Fibroblast of mammary gland (primary cell): ENCODE measurements around the gene TAGAP.
"Not testable (repeated sequence)": the region's sequence is repeated elsewhere in the genome, so short reads cannot be mapped to it uniquely, and the experiment has no call there.

Source experiments
- DNase-seq: peaks from one replicate; pipeline ENCODE4 v3.0.0-alpha.2; 2010; ENCODE audit warnings: low read depth
- H3K4me3 ChIP-seq: 2 replicates; pipeline ENCODE4 v1.5.1; 2011; ENCODE audit warnings: low read depth, mild to moderate bottlenecking, low read length, moderate library complexity; ENCODE audit not compliant: control insufficient read depth
- TF ChIP-seq, protein P1 (sequence below): conservative IDR thresholded peaks from 2 replicates; pipeline ENCODE4 v1.5.1; 2011; ENCODE audit warnings: low read depth, low read length, inconsistent platforms; ENCODE audit not compliant: control insufficient read depth, insufficient read depth

The TAGAP gene

DNA sequence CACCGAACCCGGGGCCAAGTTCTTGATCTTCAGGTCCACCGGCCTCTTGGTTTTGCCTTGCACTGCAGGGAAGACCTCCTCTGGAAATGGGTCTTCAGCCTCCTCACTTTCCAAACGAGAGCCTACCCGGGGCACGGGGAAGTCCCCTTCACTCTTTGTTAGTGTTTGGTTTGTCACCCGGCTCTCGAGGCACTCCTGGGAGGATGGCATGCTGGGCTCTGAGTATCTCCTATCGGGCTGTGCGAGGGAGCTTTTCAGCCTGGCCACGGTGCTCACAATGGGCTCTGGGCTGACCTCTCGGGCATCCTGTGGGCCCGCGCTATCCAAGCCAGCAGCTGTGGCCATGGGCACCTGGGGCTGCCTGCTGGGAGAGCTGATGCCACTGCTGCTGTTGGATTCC lies 8.1 kb downstream of the TAGAP start:
- no peak overlapping the region for H3K4me3 ChIP-seq
- TF ChIP-seq, protein P1, sequence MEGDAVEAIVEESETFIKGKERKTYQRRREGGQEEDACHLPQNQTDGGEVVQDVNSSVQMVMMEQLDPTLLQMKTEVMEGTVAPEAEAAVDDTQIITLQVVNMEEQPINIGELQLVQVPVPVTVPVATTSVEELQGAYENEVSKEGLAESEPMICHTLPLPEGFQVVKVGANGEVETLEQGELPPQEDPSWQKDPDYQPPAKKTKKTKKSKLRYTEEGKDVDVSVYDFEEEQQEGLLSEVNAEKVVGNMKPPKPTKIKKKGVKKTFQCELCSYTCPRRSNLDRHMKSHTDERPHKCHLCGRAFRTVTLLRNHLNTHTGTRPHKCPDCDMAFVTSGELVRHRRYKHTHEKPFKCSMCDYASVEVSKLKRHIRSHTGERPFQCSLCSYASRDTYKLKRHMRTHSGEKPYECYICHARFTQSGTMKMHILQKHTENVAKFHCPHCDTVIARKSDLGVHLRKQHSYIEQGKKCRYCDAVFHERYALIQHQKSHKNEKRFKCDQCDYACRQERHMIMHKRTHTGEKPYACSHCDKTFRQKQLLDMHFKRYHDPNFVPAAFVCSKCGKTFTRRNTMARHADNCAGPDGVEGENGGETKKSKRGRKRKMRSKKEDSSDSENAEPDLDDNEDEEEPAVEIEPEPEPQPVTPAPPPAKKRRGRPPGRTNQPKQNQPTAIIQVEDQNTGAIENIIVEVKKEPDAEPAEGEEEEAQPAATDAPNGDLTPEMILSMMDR = no peak
- no peak for DNase-seq

DNA sequence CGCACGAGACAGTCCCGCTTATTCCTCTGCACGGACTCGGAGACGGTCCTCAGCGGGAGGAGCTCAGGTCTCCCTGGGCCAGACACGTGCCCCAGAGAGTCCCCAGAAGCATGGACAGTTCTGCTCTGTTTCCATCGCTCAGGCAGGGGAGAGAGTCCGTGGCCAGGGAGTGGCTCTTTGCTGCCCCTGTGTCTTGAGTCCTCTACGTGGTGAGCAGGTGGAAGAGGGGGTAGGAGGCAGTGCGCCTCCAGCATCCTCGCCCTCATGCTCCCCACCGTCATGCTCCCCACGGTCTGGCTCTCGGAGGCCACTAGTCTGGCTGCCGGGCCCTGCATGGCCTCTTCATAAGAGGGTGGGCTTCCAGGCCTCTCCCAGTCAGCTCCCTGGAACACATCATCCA lies 8.9 kb downstream of the TAGAP start:
- no peak for DNase-seq

DNA sequence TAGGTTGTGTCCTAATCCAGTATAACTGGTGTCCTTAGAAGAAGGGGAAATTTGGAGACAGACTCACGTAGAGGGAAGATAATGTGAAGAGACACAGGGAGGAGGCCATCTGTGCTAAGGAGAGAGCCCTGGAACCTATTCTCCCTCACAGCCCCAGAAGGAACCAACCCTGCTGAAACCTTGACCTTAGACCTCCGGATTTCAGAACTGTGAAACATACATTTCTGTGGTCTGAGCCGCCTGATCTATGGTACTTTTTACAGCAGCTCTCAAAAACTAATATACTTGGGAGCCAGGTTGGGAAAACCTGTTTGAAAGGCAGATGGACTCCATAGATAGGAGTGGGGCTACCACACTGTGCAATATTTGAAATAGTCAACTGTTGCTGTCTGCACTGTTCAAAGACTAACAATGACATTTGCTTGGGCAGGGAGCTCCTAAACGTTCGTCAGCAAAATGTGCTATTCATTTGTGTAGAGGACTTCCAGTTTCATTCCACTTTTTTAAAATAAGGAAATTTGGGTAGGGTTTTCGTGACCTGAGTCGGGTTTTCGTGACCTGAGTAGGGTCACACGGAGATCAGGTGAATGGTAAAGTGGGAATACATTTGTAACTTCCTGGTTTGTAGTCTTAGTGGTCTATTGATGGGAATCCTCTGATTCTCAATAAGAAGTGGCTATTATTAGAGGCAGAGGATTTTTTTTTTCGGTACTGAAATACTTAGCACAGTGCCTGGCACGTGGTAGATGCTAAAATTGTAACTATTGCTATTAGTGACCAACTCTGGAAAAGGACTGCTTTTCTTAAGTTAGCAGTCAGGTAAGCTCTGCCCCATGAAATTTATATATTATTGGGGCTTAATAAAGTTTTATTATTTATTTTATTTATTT lies 11.4 kb downstream of the TAGAP start:
- H3K4me3 ChIP-seq = no peak overlapping the region
- TF ChIP-seq, protein P1 = no peak
- DNase-seq = no peak

More for the DNA sequence above, 8.9 kb downstream of the TAGAP start:
- no peak overlapping the region for H3K4me3 ChIP-seq
- TF ChIP-seq, protein P1 = no peak

DNA sequence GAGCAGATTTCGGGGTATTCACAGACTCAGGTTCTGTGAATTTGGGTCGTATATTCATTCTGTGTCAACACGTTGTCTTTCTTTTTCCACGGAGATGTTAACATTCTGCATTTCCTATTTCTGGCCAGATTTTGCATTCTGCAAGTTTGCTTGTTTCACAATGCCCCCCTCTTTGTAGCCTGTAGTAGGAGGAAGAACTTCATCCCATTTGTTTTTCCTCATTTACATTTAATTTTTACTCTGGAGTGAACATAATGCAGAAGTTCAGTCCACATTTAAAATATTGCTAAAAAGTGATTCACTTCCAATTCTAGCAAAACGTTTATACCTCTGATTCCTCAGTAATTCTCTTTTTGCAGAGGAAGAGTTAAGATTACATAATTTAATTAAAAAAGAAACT lies 12.9 kb downstream of the TAGAP start:
- DNase-seq = no peak
- H3K4me3 ChIP-seq = no peak overlapping the region
- TF ChIP-seq, protein P1 = no peak

DNA sequence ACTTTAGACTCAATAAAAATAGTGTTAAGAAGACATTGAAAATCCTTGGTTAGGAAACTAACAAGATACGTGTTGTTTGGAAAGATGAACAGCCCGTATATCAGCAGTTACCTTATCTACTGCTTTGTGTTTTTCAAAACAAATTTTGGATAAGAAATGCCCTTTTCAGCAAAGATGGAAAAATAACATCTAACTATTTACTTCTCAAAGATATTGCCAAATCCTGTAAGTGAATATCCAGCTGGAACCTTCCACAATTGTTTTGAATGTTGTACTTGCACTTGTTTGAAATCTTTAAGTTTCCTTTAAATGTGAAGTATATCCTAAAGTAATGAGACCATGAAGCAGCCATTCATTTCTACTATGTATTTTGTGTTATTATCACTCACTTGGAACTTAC lies 14.6 kb downstream of the TAGAP start:
- H3K4me3 ChIP-seq = no peak overlapping the region
- TF ChIP-seq, protein P1 = no peak
- no peak for DNase-seq

DNA sequence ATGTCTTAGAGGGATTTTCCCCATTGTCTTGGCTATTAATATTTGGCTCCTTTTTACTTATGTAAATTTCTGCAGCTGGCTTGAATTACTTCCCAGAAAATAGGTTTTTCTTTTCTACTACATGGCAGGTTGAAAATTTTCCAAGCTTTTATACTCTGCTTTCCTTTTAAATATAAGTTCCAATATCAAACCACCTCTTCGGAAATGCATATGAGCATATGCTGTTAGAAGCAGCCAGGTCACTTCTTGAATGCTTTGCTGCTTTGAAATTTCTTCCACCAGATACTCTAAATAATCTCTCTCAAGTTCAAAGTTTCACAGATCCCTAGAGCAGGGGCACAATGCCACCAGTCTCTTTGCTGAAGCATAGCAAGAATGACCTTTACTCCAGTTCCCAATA lies 19.6 kb downstream of the TAGAP start:
- not testable (repeated sequence) for DNase-seq, H3K4me3 ChIP-seq

DNA sequence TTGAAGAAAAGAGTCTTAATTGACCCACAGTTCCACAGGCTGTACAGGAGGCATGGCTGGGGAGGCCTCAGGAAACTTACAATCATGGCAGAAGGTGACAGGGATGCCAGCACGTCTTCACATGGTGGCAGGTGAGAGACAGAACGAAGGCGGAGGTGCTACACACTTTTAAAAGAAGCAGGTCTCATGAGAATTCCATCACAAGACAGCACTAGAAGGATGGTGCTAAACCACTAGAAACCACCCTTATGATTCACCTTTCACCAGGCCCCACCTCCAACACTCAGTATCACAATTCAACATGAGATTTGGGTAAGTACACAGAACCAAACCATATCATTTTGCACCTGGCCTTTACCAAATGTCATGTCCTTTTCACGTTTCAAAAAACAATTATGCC lies 20.9 kb downstream of the TAGAP start:
- no peak overlapping the region for H3K4me3 ChIP-seq
- TF ChIP-seq, protein P1 = no peak
- no peak for DNase-seq
